Kidney (tissue), 14 donors: Measurements from ENCODE around the gene SNTG2. TPM values are rescaled to one million over a fixed set of nuclear protein-coding genes. Genes with fewer than 3 reads are reported as not detected.

Source experiments
- DNase-seq, 5 donors: peaks; one replicate each; pipeline ENCODE4 v3.0.0-alpha.2; 2013 to 2020
- FAIRE-seq: peaks from 2 replicates; lab custom pipeline; 2012; peaks lifted over from hg19 to GRCh38; lab: Jason Lieb, UNC
- H3K27ac ChIP-seq, 2 donors: one replicate each; pipeline ENCODE4 v1.7.0; 2013; ENCODE audit warnings: low read depth in 2 of 2, low read length in 2 of 2, inconsistent platforms in 1 of 2
- H3K27me3 ChIP-seq: one replicate; pipeline ENCODE4 v1.7.1; 2013; ENCODE audit warnings: low read length, inconsistent platforms; ENCODE audit not compliant: control insufficient read depth, insufficient read depth
- H3K36me3 ChIP-seq, 3 donors: one replicate each; pipeline versions ENCODE4 v1.7.0 to v1.7.1; 2013; ENCODE audit warnings: low read length in 3 of 3, control low read depth in 1 of 3, inconsistent platforms in 1 of 3; ENCODE audit not compliant: insufficient read depth in 3 of 3, control insufficient read depth in 2 of 3
- H3K4me1 ChIP-seq, 3 donors: one replicate each; pipeline versions ENCODE4 v1.7.0 to v1.7.1; 2013; ENCODE audit warnings: low read length in 3 of 3, inconsistent platforms in 1 of 3, low read depth in 1 of 3; ENCODE audit not compliant: control insufficient read depth in 2 of 3, insufficient read depth in 2 of 3
- H3K4me3 ChIP-seq, 3 donors: one replicate each; pipeline versions ENCODE4 v1.7.0 to v1.8.1; 2013; ENCODE audit warnings: low read length in 3 of 3, control low read depth in 1 of 3, inconsistent platforms in 1 of 3
- H3K9ac ChIP-seq, 3 donors: one replicate each; pipeline versions ENCODE4 v1.7.0 to v1.7.1; 2013; ENCODE audit warnings: low read length in 3 of 3, control low read depth in 1 of 3, inconsistent platforms in 1 of 3
- H3K9me3 ChIP-seq, 3 donors: one replicate each; pipeline versions ENCODE4 v1.7.0 to v1.7.1; 2013; ENCODE audit warnings: low read length in 3 of 3, control low read depth in 1 of 3, inconsistent platforms in 1 of 3; ENCODE audit not compliant: control insufficient read depth in 2 of 3, insufficient read depth in 1 of 3
- CTCF ChIP-seq: IDR thresholded peaks from 3 replicates; pipeline ENCODE4 v1.5.1; 2012; ENCODE audit warnings: mild to moderate bottlenecking, moderate library complexity, borderline replicate concordance; ENCODE audit not compliant: insufficient read depth; ENCODE audit errors: extremely low read depth
- intact Hi-C: fragments of 100-400 bp; cut with DNase I; formaldehyde crosslinking; loops from one replicate; pipeline ENCODE4 v1.11.1; 2022
- polyA plus RNA-seq: library from polyadenylated mRNA; stranded (reverse); fragments of 350-450 nt; fragmentation: Illumina TruSeq; extraction: RNeasy Lipid Tissue Mini Kit (QIAGEN cat#74804); gene quantifications from one replicate; pipeline ENCODE4 v1.2.3, GENCODE V29; 2014; ENCODE audit warnings: low read depth, low replicate concordance; ENCODE audit not compliant: insufficient read depth
- total RNA-seq: library from RNA; stranded (reverse); fragmentation: NEBNext Ultra II Directional; extraction: Animal tissue kit (Norgen Biotek cat#: 25700); gene quantifications from one replicate; pipeline ENCODE4 v1.2.1, GENCODE V29; 2021
- donor health status: control.
- donor health status: control.
- donor health status: control.
- donor health status: control.
- donor health status: control.
- donor health status: DM: yes; HTN: yes; CAD: no.
- donor health status: Normal renal cell carcinoma (clear cell type).

SNTG2 gene
- total and polyA plus RNA-seq, 2 donors from 2014 or later = 2.2 TPM; not detected in 1

DNA sequence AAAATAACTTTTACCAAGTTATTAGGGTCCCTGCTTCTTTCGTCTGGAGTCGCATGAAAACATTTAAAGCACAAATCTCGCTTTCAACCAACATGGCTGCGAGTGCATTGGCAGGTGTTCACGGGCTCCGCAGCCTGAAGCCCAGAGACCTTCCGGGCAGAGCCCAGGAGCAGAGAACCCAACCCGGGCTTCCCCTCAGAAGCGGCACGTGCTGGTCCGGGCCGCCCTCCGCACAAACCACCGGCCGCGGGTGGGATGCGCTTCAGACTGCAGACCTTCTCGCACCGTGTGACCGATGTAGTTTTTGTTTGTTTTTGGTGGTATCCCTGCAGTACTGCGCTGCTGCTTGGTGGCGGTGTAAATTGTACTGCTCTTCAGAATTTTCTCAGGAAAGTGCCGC is 357.0 kb downstream of the SNTG2 start:
- no peaks in the 10 kb centered on the region for H3K4me1 ChIP-seq
- H3K27me3 ChIP-seq = no peaks in the 10 kb centered on the region
- H3K9ac ChIP-seq = no peak overlapping the region
- no peaks in the 10 kb centered on the region for H3K36me3 ChIP-seq
- H3K9me3 ChIP-seq = no peaks in the 10 kb centered on the region
- no peak overlapping the region for H3K27ac ChIP-seq
- no peak for FAIRE-seq
- H3K4me3 ChIP-seq = no peak overlapping the region
- peak in 1 of 5 donors; percentile 55 for DNase-seq
- no peak for TF ChIP-seq CTCF
- intact Hi-C loops = no loop called here

- no peak for TF ChIP-seq CTCF
- no peak overlapping the region for H3K27ac ChIP-seq
- no peak for DNase-seq
- H3K9ac ChIP-seq = no peak overlapping the region
- H3K4me3 ChIP-seq = no peak overlapping the region
- FAIRE-seq = no peak
- H3K36me3 ChIP-seq = no peaks in the 10 kb centered on the region
- no peaks in the 10 kb centered on the region for H3K9me3 ChIP-seq
- no peaks in the 10 kb centered on the region for H3K27me3 ChIP-seq
- H3K4me1 ChIP-seq = no peaks in the 10 kb centered on the region
- intact Hi-C loops = no loop called here
Observed at GRCh38 chr2:1308678-1309077, 358.0 kb downstream of the SNTG2 start.

- intact Hi-C loops = no loop called here
- Histone ChIP-seq H3K4me3 (no peak overlapping the region), H3K27me3 (no peaks in the 10 kb centered on the region), H3K9me3 (no peaks in the 10 kb centered on the region), H3K4me1 (no peaks in the 10 kb centered on the region), H3K36me3 (no peaks in the 10 kb centered on the region), H3K27ac (no peak overlapping the region), H3K9ac (no peak overlapping the region)
- TF ChIP-seq CTCF = no peak
- no peak for DNase-seq
- no peak for FAIRE-seq
Observed at GRCh38 chr2:1309507-1309906, 358.9 kb downstream of the SNTG2 start.

DNA sequence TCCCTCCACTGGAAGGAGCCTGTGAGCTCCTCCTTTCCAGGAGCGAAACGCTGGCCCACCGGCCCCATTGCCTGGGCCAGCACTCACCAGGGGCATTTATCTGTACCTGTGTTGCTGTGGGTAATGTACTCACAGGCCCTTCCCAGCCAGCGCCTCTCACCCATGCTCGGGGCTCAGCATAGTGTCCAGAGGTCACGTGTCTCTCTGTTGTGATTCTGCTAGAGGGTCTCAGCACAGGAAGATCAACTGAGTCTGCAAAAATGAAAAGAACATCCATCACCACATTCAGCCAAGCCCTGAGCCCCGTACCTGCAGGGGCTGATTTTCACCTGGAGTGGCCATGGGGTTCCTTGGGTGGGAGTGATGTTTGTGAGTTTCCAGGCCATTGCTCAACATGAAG is 359.6 kb downstream of the SNTG2 start:
- no peak overlapping the region for H3K9ac ChIP-seq
- no peak overlapping the region for H3K4me3 ChIP-seq
- no peak for TF ChIP-seq CTCF
- no peak for FAIRE-seq
- H3K27me3 ChIP-seq = no peaks in the 10 kb centered on the region
- no peak overlapping the region for H3K27ac ChIP-seq
- no peaks in the 10 kb centered on the region for H3K9me3 ChIP-seq
- H3K4me1 ChIP-seq = no peaks in the 10 kb centered on the region
- no peaks in the 10 kb centered on the region for H3K36me3 ChIP-seq
- intact Hi-C loops = no loop called here
- peak in 1 of 5 donors; percentile 49 for DNase-seq
